Measurements from ENCODE around the gene KAZN.

DNA sequence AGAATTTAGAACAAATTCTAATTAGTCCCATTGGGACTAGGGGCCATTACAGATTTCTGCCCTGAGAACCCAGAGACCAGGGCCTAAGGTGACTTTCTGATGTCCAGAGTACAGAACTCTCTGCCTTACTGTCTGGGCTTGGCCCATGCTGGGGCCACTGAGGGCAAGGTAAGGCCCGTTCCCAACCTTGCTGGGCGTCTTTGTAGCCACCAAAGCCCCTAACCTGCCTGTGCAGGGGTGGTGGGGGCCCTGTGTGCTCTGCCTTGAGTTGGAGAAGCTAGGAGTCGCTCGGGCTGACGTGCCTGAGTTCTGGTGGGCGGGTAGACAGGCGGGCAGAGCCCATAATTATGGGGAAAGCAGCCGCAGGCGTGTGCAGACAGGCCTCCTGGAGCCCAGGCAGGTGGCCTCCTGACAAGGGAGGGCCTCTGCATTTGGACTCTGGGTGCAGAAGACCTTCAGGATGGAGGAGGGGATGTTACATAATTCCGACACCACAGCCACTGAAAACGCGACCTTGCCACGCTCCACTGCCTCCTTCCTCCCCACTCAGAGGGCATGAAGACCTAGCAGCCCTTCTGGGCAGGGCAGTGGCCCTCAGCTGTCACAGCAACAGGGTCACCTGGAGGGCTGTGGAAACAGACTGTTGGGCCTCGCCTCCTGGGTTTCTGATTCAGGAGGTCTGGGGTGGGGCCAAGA is 315.1 kb downstream of the KAZN start:
- TF ChIP-seq, protein P1, sequence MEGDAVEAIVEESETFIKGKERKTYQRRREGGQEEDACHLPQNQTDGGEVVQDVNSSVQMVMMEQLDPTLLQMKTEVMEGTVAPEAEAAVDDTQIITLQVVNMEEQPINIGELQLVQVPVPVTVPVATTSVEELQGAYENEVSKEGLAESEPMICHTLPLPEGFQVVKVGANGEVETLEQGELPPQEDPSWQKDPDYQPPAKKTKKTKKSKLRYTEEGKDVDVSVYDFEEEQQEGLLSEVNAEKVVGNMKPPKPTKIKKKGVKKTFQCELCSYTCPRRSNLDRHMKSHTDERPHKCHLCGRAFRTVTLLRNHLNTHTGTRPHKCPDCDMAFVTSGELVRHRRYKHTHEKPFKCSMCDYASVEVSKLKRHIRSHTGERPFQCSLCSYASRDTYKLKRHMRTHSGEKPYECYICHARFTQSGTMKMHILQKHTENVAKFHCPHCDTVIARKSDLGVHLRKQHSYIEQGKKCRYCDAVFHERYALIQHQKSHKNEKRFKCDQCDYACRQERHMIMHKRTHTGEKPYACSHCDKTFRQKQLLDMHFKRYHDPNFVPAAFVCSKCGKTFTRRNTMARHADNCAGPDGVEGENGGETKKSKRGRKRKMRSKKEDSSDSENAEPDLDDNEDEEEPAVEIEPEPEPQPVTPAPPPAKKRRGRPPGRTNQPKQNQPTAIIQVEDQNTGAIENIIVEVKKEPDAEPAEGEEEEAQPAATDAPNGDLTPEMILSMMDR (IDR thresholded peaks at IDR 0.05): no peak
- TF ChIP-seq POLR2A (IDR thresholded peaks at IDR 0.05): no peak
- peak in 1 of 3 donors; percentile 13 for TF ChIP-seq POLR2AphosphoS5 (IDR thresholded peaks at IDR 0.05)
